H9 (cell line): ENCODE data around the gene INPP4A. TPM values are rescaled to one million over a fixed set of nuclear protein-coding genes. Genes with fewer than 3 reads are reported as not detected.

Experiments used
- DNase-seq: peaks from one replicate; pipeline ENCODE4 v3.0.0-alpha.2; 2017
- H2AFZ ChIP-seq: one replicate; pipeline ENCODE4 v1.6.1; 2013; ENCODE audit warnings: mild to moderate bottlenecking, low read length, control low read depth, moderate library complexity
- H2AK5ac ChIP-seq: 2 replicates; pipeline ENCODE4 v1.6.1; 2013; ENCODE audit warnings: low read length, control low read depth, mixed read lengths; ENCODE audit not compliant: insufficient read length
- H2BK120ac ChIP-seq: one replicate; pipeline ENCODE4 v1.6.1; 2013; ENCODE audit warnings: low read depth, mild to moderate bottlenecking, low read length, control low read depth, inconsistent platforms; ENCODE audit not compliant: poor library complexity, severe bottlenecking
- H2BK12ac ChIP-seq: 2 replicates; pipeline ENCODE4 v1.6.1; 2013; ENCODE audit warnings: low read length, control low read depth, mixed read lengths, low read depth; ENCODE audit not compliant: insufficient read length
- H2BK15ac ChIP-seq: 2 replicates; pipeline ENCODE4 v1.6.1; 2013; ENCODE audit warnings: low read depth, low read length, control low read depth
- H2BK20ac ChIP-seq: one replicate; pipeline ENCODE4 v1.6.1; 2013; ENCODE audit warnings: low read depth, mild to moderate bottlenecking, low read length, control low read depth, inconsistent platforms; ENCODE audit not compliant: poor library complexity, severe bottlenecking
- H2BK5ac ChIP-seq: 2 replicates; pipeline ENCODE4 v1.6.1; 2013; ENCODE audit warnings: low read length, control low read depth, mixed read lengths; ENCODE audit not compliant: insufficient read length
- H3K14ac ChIP-seq: 2 replicates; pipeline ENCODE4 v1.6.1; 2013; ENCODE audit warnings: low read length, control low read depth; ENCODE audit not compliant: insufficient read depth
- H3K18ac ChIP-seq: 2 replicates; pipeline ENCODE4 v1.6.1; 2013; ENCODE audit warnings: low read depth, mild to moderate bottlenecking, mixed read lengths, low read length, control low read depth; ENCODE audit not compliant: insufficient read length
- H3K23ac ChIP-seq: 2 replicates; pipeline ENCODE4 v1.6.1; 2013; ENCODE audit warnings: low read length, control low read depth, mixed read lengths, low read depth; ENCODE audit not compliant: insufficient read length
- H3K23me2 ChIP-seq: 2 replicates; pipeline ENCODE4 v1.6.1; 2013; ENCODE audit warnings: low read depth, mild to moderate bottlenecking, mixed read lengths, low read length, control low read depth; ENCODE audit not compliant: insufficient read length, poor library complexity, severe bottlenecking
- H3K27ac ChIP-seq: 2 replicates; pipeline ENCODE4 v1.5.1; 2013; ENCODE audit warnings: low read length, control low read depth, mixed read lengths, low read depth; ENCODE audit not compliant: insufficient read length
- H3K27me3 ChIP-seq: 2 replicates; pipeline ENCODE4 v1.6.1; 2013; ENCODE audit warnings: low read length, control low read depth, inconsistent platforms; ENCODE audit not compliant: insufficient read depth
- H3K4ac ChIP-seq: 2 replicates; pipeline ENCODE4 v1.6.1; 2013; ENCODE audit warnings: low read depth, mild to moderate bottlenecking, control low read depth, inconsistent platforms, low read length, moderate library complexity
- H3K4me1 ChIP-seq: 2 replicates; pipeline ENCODE4 v1.6.1; 2013; ENCODE audit warnings: low read length, control low read depth, inconsistent platforms; ENCODE audit not compliant: insufficient read depth
- H3K4me2 ChIP-seq: 2 replicates; pipeline ENCODE4 v1.6.1; 2013; ENCODE audit warnings: low read length, control low read depth, mixed read lengths; ENCODE audit not compliant: insufficient read length, insufficient read depth
- H3K56ac ChIP-seq: 2 replicates; pipeline ENCODE4 v1.6.1; 2013; ENCODE audit warnings: low read depth, mild to moderate bottlenecking, mixed read lengths, low read length, control low read depth; ENCODE audit not compliant: insufficient read length
- H3K79me1 ChIP-seq: 2 replicates; pipeline ENCODE4 v1.6.1; 2013; ENCODE audit warnings: low read depth, mild to moderate bottlenecking, moderate library complexity, low read length, control low read depth, inconsistent platforms; ENCODE audit not compliant: insufficient read depth, poor library complexity, severe bottlenecking
- H3K79me2 ChIP-seq: 2 replicates; pipeline ENCODE4 v1.6.1; 2013; ENCODE audit warnings: low read length, control low read depth, inconsistent platforms; ENCODE audit not compliant: insufficient read depth
- H3K9ac ChIP-seq: 2 replicates; pipeline ENCODE4 v1.6.1; 2013; ENCODE audit warnings: low read length, control low read depth, mixed read lengths; ENCODE audit not compliant: insufficient read length; ENCODE audit errors: extremely low read depth
- H3K9me3 ChIP-seq: one replicate; pipeline ENCODE4 v1.6.1; 2013; ENCODE audit warnings: low read depth, low read length, inconsistent platforms; ENCODE audit not compliant: control insufficient read depth
- H3T11ph ChIP-seq: one replicate; pipeline ENCODE4 v1.6.1; 2013; ENCODE audit warnings: mild to moderate bottlenecking, low read length, control low read depth, inconsistent platforms
- H4K20me1 ChIP-seq: one replicate; pipeline ENCODE4 v1.6.1; 2013; ENCODE audit not compliant: control insufficient read depth, insufficient read length, insufficient read depth
- H4K5ac ChIP-seq: 2 replicates; pipeline ENCODE4 v1.6.1; 2013; ENCODE audit warnings: low read depth, mild to moderate bottlenecking, mixed read lengths, low read length, control low read depth; ENCODE audit not compliant: insufficient read length
- H4K8ac ChIP-seq: replicated peaks from 2 replicates; pipeline ENCODE4 v1.6.1; 2013; ENCODE audit warnings: low read length, control low read depth, mixed read lengths, low read depth; ENCODE audit not compliant: insufficient read length
- H4K91ac ChIP-seq: 2 replicates; pipeline ENCODE4 v1.6.1; 2013; ENCODE audit warnings: low read depth, mild to moderate bottlenecking, moderate library complexity, mixed read lengths, low read length, control low read depth; ENCODE audit not compliant: insufficient read length
- H3K27ac Mint-ChIP-seq, 3 experiments: 2 replicates in 2 of 3; 3 replicates in 1 of 3; pipeline ENCODE4 v1.8.0; 2020 to 2021; ENCODE audit warnings: mixed read lengths in 3 of 3, mild to moderate bottlenecking in 1 of 3, moderate library complexity in 1 of 3
- H3K27me3 Mint-ChIP-seq: 2 replicates; pipeline ENCODE4 v1.8.0; 2021; ENCODE audit warnings: low read depth, mild to moderate bottlenecking, moderate library complexity, mixed read lengths
- H3K36me3 Mint-ChIP-seq, 3 experiments: 2 replicates in 2 of 3; 3 replicates in 1 of 3; pipeline ENCODE4 v1.8.0; 2020 to 2021; ENCODE audit warnings: low read depth in 3 of 3, mixed read lengths in 3 of 3; ENCODE audit not compliant: insufficient read depth in 1 of 3
- H3K4me1 Mint-ChIP-seq, 2 experiments: 2 replicates each; pipeline ENCODE4 v1.8.0; 2020; ENCODE audit warnings: mixed read lengths in 2 of 2
- H3K4me3 Mint-ChIP-seq, 2 experiments: 2 replicates in 1 of 2; 3 replicates in 1 of 2; pipeline ENCODE4 v1.8.0; 2020 to 2021; ENCODE audit warnings: mild to moderate bottlenecking in 2 of 2, mixed read lengths in 2 of 2, moderate library complexity in 1 of 2
- H3K9me3 Mint-ChIP-seq, 2 experiments: 2 replicates in 1 of 2; 3 replicates in 1 of 2; pipeline ENCODE4 v1.8.0; 2020; ENCODE audit warnings: mild to moderate bottlenecking in 2 of 2, mixed read lengths in 2 of 2, moderate library complexity in 1 of 2
- WGBS: extraction: QIAGEN DNeasy Blood & Tissue Kit; methylation state at CpG from one replicate; pipeline ENCODE4 v1.1.7; 2013; ENCODE audit warnings: missing lambda C conversion rate, low lambda C conversion rate, mixed read lengths; ENCODE audit not compliant: insufficient read length; ENCODE audit errors: extremely low coverage; 5-methylcytosine and 5-hydroxymethylcytosine counted together
- total RNA-seq: library from RNA; stranded (reverse); gene quantifications from 2 replicates; pipeline ENCODE4 v1.2.1, GENCODE V29; 2021
- TF ChIP-seq, protein P1 (sequence below): fragments of 200-600 bp; sonication (generic); conservative IDR thresholded peaks from 3 replicates; pipeline ENCODE4 v1.8.0; 2021; ENCODE audit warnings: antibody characterized with exemption, mild to moderate bottlenecking

INPP4A gene
- total RNA-seq, 1 experiment from 2014 or later = 55.2 TPM

- no peaks in the 10 kb centered on the region for H3K4me1 ChIP-seq
- peaks cover 5% of the 10 kb centered on the region for H3K79me1 ChIP-seq
- no peak overlapping the region for H2BK15ac ChIP-seq
- no peak overlapping the region for H2BK20ac ChIP-seq
- H3K4ac ChIP-seq = no peak overlapping the region
- no peak overlapping the region for H2AFZ ChIP-seq
- no peak overlapping the region for H4K8ac ChIP-seq
- H3K23ac ChIP-seq = no peak overlapping the region
- no CpG with 5 or more reads among the region's 3 CpGs for WGBS
- no peaks in the 10 kb centered on the region; the same call in 1 of the 2 replicates for H3K27me3 ChIP-seq
- H2BK12ac ChIP-seq = no peak overlapping the region
- Mint-ChIP-seq H3K4me3 (no peak overlapping the region), H3K9me3 (peaks cover 26 to 30% of the 10 kb centered on the region in 2 experiments), H3K36me3 (peaks cover 33 to 44% (median 36%) of the 10 kb centered on the region in 3 experiments), H3K27ac (no peak overlapping the region; a peak in 2 of 7 replicates), H3K4me1 (peaks cover 30 to 44% of the 10 kb centered on the region in 2 experiments), H3K27me3 (no peaks in the 10 kb centered on the region)
- H3K9me3 ChIP-seq = no peaks in the 10 kb centered on the region
- no peaks in the 10 kb centered on the region for H4K20me1 ChIP-seq
- H4K91ac ChIP-seq = no peak overlapping the region
- no peak overlapping the region for H2BK5ac ChIP-seq
- H3K18ac ChIP-seq = no peak overlapping the region
- H3K79me2 ChIP-seq = peaks cover 2% of the 10 kb centered on the region; the same call in 1 of the 2 replicates
- H3K9ac ChIP-seq = no peak overlapping the region
- DNase-seq = no peak
- no peak overlapping the region for H2AK5ac ChIP-seq
- no peak overlapping the region for H3T11ph ChIP-seq
- no peak overlapping the region for H4K5ac ChIP-seq
- no peak overlapping the region for H3K14ac ChIP-seq
- TF ChIP-seq, protein P1, sequence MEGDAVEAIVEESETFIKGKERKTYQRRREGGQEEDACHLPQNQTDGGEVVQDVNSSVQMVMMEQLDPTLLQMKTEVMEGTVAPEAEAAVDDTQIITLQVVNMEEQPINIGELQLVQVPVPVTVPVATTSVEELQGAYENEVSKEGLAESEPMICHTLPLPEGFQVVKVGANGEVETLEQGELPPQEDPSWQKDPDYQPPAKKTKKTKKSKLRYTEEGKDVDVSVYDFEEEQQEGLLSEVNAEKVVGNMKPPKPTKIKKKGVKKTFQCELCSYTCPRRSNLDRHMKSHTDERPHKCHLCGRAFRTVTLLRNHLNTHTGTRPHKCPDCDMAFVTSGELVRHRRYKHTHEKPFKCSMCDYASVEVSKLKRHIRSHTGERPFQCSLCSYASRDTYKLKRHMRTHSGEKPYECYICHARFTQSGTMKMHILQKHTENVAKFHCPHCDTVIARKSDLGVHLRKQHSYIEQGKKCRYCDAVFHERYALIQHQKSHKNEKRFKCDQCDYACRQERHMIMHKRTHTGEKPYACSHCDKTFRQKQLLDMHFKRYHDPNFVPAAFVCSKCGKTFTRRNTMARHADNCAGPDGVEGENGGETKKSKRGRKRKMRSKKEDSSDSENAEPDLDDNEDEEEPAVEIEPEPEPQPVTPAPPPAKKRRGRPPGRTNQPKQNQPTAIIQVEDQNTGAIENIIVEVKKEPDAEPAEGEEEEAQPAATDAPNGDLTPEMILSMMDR = no peak
- H2BK120ac ChIP-seq = no peak overlapping the region
- no peak overlapping the region for H3K27ac ChIP-seq
- no peak overlapping the region for H3K56ac ChIP-seq
- no peak overlapping the region for H3K4me2 ChIP-seq
- no peaks in the 10 kb centered on the region for H3K23me2 ChIP-seq
These were observed 47.8 kb downstream of the INPP4A start for GRCh38 chr2:98492441-98492840.
